ENCODE results near the gene MYO15A.
"Not testable (repeated sequence)": the region's sequence is repeated elsewhere in the genome, so short reads cannot be mapped to it uniquely, and the experiment has no call there.

MYO15A gene

DNA sequence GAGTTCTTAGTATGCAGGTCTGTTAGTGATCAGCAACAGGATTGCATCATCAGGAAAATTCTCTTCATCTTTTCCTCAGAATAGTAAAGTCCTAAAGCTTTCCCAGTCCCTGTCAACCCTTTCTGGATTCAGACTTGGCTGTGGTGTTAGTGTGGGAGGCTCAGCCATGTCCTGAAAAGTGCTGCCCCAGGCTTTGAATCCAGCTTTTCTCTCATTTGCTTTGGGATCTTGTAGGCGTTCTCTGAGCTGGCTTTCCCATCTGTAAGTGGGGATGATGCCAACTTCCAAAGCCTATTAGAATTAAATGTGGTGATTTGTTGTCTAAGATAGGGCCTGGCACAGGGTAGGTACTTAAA is 78.0 kb downstream of the MYO15A start:
- no peak for FAIRE-seq

DNA sequence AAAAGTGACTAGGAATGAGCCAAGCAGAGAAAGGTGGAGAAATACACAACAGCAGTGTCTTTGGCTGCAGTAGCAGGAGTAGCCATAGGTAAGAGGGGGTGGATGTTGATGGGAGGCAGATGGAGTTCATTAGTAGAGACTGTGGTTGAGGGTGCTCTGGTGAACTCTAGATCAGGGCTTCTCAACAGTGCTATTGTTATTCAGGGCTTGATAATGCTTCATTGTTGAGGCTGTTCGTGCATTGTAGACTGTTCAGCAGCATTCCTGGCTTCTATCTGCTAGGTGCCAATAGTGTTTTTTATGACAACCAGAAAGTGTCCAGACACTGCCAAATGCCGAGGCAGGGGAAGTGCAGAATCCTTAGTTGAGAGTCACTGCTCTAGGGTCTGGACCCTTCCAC is 78.7 kb downstream of the MYO15A start:
- FAIRE-seq = no peak

DNA sequence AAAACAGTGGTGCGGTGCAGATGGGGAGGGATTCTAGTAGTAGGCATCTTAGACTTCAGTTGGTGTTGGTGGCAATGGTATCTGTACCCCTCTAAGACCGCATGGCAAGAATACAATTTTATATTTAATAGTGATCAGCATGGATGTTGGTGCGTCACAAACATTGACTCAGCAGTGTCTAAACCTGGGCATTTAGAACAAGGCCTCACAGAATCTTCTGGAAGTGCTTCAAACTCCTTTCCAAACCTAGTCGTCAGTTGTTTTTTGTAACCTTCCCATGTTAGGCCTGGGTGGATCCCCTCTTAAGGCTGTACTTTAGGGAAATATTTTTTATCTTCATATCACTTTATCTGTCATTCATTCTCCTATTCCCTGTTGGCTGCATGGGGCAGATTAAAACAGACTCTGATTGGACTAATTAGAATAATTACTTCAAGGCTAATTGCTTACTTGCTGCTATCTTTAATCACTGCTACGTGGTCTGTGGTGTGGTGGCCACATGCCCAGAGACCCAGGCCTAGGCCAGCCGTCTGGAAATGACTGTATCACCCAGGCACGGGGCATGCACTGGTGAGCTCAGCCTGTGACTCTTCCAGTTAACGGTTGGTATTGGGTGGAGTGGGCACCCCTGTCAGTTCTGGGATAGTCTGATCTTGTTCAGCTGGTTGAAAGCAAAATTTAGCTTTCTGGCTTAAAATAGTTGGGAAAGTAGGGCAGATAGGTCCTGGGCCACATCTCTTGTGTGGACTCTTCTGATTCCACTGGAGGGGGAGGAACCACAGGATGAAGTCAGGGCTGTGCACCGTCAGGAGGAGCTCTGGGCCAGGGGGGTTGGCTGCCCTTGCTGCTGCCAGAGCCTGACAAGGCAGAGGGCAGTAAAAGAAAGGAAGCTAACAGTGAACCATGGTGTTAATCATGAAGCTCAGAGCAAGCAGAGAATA is 79.5 kb downstream of the MYO15A start:
- no peak for FAIRE-seq

GRCh38 chr17:18190628-18191235 is 82.2 kb downstream of the MYO15A start:
- FAIRE-seq = no peak

- no peak for FAIRE-seq
Observed at GRCh38 chr17:18191236-18191667, 82.7 kb downstream of the MYO15A start.

DNA sequence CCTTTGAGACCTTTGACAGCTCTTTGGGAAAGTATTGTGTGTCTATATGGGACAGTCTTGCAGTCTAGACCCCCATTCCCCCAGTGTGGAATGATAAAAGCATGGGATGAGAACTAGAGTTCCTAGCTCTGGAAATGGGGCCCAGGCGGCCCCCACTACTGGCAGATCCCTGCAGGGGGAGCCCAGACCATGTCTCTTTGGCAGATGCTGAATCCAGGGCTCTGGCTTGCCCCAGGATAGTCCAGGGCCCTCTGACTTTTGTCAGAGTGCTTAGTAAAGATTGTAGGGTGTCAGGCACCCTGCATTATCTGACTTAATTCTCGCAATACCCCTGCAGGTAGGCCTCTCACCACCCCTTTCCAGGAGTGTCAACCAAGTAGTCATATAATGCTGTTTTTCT is 83.4 kb downstream of the MYO15A start:
- no peak for FAIRE-seq

GRCh38 chr17:18194394-18194793 is 85.8 kb downstream of the MYO15A start:
- no peak for FAIRE-seq

DNA sequence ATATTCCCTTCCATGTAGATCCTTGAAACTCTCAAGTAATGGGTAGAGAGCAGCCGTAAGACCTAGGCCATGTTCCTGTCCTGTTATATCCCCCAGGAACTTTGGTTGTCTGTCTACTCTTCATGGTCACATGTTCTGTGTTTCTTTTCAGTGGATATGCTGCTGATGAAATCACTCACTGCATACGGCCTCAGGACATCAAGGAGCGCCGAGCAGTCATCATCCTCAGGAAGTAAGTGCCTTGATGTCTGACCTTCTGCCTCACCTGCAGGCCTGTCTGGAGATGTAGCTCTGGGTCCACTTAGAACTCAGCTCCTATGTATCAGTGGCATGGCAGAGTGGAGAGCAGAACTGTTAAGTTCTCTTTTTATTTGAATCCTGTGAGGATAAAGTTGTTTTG is 86.2 kb downstream of the MYO15A start:
- no peak for FAIRE-seq

DNA sequence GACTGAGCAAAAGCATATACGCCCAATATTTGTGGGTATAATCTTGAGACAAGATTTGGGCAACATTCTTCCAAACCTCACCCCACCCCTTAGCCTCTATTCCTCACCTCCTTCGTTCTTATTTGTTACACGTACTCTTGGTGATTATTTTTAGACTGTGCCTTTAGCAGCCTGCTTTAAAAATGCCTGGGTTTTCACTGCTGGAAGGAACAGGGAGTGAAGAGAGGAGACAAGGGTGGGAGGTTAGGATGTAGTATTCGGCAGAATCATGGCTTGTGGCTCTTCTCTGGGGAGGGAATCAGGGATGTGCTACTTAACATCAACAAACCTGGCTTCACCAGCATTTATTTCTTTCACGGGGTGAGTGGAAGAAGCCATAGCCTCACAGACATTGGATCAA is 86.7 kb downstream of the MYO15A start:
- FAIRE-seq = no peak

DNA sequence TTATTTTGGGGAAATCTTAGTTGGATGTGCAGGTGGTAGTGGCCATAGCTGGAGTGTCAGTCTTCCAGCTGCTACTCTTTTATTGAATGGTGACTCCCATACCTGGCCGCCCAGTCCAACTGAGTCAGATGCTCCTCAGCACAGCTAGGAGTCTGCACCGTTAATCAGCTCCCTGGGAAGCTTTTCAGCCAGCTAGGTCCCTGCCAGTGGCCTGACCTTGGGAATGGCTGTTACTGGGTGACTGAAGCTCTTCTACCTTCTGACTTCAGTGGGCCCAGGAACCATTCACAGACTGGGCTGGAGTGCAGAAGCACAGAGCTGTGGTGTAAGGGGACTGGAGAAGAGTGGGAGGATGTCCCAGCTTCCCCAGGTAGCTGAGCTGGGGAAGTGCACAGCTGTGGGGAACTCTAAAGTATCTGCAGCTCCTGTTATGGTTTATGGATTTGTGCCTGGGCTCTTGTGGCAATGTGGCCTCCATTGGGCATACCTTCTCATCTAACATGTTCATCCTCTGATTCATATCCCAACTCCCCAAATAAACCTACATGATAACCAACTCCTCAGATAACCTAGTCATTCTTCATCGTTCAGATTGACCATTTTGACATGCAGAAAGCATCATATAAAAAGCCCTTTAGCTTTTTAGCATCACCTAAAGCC is 89.1 kb downstream of the MYO15A start:
- no peak for FAIRE-seq

GRCh38 chr17:18198530-18198929 is 90.0 kb downstream of the MYO15A start:
- FAIRE-seq = no peak

- FAIRE-seq = no peak
Observed at GRCh38 chr17:18201108-18201507, 92.6 kb downstream of the MYO15A start.

- FAIRE-seq = no peak
Observed at GRCh38 chr17:18203308-18203707, 94.8 kb downstream of the MYO15A start.

DNA sequence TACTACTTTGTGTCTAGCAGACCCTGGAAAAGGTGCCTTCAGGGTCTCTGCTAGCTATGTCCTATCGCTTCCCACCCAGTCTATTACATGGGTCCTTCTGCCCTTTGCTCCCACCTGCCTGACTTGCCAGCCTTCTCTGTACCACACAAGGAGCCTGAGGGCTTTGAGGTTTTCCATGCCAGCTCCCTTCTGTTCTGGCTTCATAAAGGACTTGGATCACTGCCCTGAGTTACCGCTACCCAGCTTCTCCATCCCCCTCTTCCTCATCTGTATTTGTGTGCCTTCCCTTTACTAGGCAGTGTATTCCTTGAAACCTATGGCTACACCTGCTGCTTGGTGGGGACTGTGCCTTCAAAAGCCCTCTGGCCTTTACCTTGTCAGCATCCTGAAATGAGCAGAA is 97.3 kb downstream of the MYO15A start:
- FAIRE-seq = no peak

GRCh38 chr17:18206962-18207361 is 98.4 kb downstream of the MYO15A start:
- FAIRE-seq = no peak

DNA sequence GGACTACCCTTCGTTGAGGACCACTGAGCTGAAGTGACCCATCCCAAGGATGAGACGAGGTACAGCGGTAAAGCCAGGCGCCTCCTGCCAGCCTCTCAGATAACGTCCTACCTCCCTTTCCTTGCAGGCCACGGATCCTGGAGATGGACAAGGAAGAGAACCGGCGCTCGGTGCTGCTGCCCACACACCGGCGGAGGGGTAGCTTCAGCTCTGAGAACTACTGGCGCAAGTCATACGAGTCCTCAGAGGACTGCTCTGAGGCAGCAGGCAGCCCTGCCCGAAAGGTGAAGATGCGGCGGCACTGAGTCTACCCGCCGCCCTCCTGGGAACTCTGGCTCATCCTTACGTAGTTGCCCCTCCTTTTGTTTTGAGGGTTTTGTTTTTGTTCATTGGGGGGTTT is 99.5 kb downstream of the MYO15A start:
- no peak for FAIRE-seq

DNA sequence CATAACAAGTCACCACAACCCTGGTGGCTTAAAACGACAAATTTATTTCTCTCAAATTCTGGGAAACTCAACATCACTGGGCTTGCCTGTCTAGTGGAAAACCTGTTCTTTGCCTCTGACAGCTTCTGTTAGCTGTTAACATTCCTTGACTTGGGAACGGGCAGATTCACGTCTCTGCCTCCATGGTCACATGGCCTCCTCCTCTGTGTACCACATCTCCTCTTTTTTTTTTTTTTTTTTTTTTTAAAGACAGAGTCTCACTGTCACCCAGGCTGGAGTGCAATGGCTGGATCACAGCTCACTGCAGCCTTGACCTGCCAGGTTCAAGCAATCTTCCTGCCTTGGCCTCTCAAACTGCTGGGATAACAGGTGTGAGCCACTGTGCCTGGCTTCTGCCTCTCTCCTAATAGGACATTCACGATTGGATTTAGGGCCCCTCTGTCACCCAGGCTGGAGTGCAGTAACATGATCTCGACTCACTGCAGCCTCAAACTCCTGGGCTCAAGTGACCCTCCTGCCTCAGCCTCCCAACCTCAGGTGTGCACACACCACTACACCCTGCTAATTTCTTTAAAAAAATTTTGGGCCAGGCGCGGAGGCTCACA is 105.2 kb downstream of the MYO15A start:
- no peak for FAIRE-seq

- not testable (repeated sequence) for FAIRE-seq
Observed at GRCh38 chr17:18216906-18217305, 108.3 kb downstream of the MYO15A start.

DNA sequence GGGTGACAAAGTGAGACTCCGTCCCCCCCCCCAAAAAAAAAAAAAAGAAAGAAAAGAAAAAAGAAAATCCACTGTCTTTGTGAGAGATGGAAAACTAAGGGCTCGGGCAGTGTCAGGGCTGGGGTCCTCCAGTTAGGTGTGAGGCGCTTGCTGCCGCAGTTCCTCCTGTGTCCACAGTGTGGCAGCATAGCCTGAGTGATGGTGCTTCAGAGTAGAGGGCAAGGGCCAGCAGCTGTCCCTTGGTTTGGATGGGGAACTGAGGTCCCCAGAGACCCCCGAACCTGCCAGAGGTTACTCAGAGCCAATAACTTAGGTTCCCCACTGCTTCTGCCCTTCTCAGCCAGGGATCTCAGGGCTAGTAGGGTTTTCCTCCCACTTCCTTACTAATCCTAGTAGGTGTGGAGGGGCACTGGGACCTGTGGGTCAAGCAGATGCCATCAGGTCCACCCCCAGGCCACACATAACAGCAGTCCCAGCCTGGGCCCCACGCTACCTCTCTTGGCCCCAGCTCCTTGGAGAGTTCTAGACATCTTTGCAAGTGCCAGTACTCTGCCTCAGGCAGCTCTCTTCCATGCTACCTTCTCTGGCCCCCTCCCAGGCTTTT is 109.0 kb downstream of the MYO15A start:
- no peak for FAIRE-seq

DNA sequence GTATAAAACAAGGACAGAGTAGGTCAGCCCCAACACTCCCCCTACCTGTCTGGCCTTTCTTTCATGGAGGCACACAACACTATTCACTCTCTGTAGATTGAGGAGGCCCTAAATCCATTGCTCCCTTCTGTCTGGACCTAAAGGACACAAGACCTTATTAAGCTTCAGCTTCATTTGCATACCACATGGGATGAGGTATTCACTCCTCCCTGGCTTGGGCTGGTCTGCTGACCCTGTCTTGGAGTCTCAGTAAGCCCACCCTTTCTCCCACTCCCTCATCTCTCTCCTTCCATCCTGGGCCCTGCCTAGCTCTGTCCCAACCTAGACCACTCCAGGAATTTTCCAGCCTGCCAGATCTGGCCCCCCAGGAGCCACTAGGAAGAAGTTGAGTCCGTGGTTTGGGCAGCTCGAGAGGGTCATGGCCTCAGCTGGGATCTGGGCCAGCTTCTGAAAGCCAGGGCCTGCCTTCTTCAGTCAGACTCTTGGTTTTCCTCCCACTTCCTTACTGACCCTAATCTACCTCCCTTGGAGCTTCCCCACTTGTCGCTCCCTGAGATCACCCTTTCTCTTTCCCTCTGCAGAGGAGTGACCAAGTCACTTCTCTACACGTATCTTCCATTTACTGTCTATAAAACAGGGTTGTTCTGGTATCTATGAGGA is 110.3 kb downstream of the MYO15A start:
- FAIRE-seq = no peak

- no peak for FAIRE-seq
Observed at GRCh38 chr17:18224053-18224386, 115.5 kb downstream of the MYO15A start.

- FAIRE-seq = no peak
Observed at GRCh38 chr17:18224387-18225120, 116.0 kb downstream of the MYO15A start.
